CD14-positive monocyte (primary cell): ENCODE results near the gene EXOC2. TPM values are rescaled to one million over a fixed set of nuclear protein-coding genes. Genes with fewer than 3 reads are reported as not detected.

Experiments used
- DNase-seq, 3 donors: peaks; one replicate each; pipeline ENCODE4 v3.0.0-alpha.2; 2011 to 2022
- H2AFZ ChIP-seq: 2 replicates; pipeline ENCODE4 v1.6.0; 2012; ENCODE audit warnings: mild to moderate bottlenecking, low read depth, low read length, inconsistent platforms; ENCODE audit not compliant: insufficient read depth, poor library complexity, severe bottlenecking
- H3K27ac ChIP-seq, 2 donors: 1 replicate in 1 of 2; 2 replicates in 1 of 2; pipeline ENCODE4 v1.5.1; 2012 to 2013; ENCODE audit warnings: low read length in 2 of 2, control low read depth in 1 of 2, inconsistent platforms in 1 of 2, low read depth in 1 of 2, mild to moderate bottlenecking in 1 of 2
- H3K27me3 ChIP-seq, 2 donors: one replicate each; pipeline versions ENCODE4 v1.6.0 to v1.6.1; 2011 to 2013; ENCODE audit warnings: low read length in 2 of 2; ENCODE audit not compliant: control insufficient read depth in 2 of 2, insufficient read depth in 2 of 2
- H3K36me3 ChIP-seq, 2 donors: replicated peaks in 1 of 2; 1 replicate in 1 of 2; 2 replicates in 1 of 2; pipeline versions ENCODE4 v1.5.1 to v1.6.1; 2012 to 2013; ENCODE audit warnings: low read length in 2 of 2, control low read depth in 1 of 2, inconsistent platforms in 1 of 2, mild to moderate bottlenecking in 1 of 2; ENCODE audit not compliant: insufficient read depth in 2 of 2, control insufficient read depth in 1 of 2
- H3K4me1 ChIP-seq, 2 donors: 1 replicate in 1 of 2; 2 replicates in 1 of 2; pipeline versions ENCODE4 v1.5.1 to v1.6.1; 2012 to 2013; ENCODE audit warnings: low read length in 2 of 2, control low read depth in 1 of 2, inconsistent platforms in 1 of 2, mild to moderate bottlenecking in 1 of 2, moderate library complexity in 1 of 2; ENCODE audit not compliant: insufficient read depth in 2 of 2, control insufficient read depth in 1 of 2
- H3K4me2 ChIP-seq: replicated peaks from 2 replicates; pipeline ENCODE3; 2012; ENCODE audit warnings: low read length, moderate library complexity, mild to moderate bottlenecking; ENCODE audit not compliant: poor library complexity, severe bottlenecking; ENCODE audit errors: extremely low read depth
- H3K4me3 ChIP-seq, 3 experiments: fragments of 200-600 bp in 1 of 3; sonication (generic) in 1 of 3; replicated peaks in 1 of 3; 1 replicate in 2 of 3; 2 replicates in 1 of 3; pipeline ENCODE4 v1.5.1; 2011 to 2013; ENCODE audit warnings: low read length in 3 of 3, mild to moderate bottlenecking in 3 of 3, control low read depth in 2 of 3, low read depth in 2 of 3, inconsistent platforms in 1 of 3, moderate library complexity in 1 of 3
- H3K79me2 ChIP-seq: 2 replicates; pipeline ENCODE4 v1.6.0; 2012; ENCODE audit warnings: mild to moderate bottlenecking, control low read depth, inconsistent platforms, low read length, moderate library complexity; ENCODE audit not compliant: insufficient read depth
- H3K9ac ChIP-seq: 2 replicates; pipeline ENCODE4 v1.6.0; 2017; ENCODE audit warnings: low read length, mild to moderate bottlenecking; ENCODE audit not compliant: insufficient read depth, poor library complexity, severe bottlenecking
- H3K9me3 ChIP-seq, 2 donors: replicated peaks in 1 of 2; 1 replicate in 1 of 2; 2 replicates in 1 of 2; pipeline versions ENCODE4 v1.5.1 to v1.6.1; 2012 to 2013; ENCODE audit warnings: low read length in 2 of 2, control low read depth in 1 of 2; ENCODE audit not compliant: control insufficient read depth in 1 of 2, insufficient read depth in 1 of 2
- H4K20me1 ChIP-seq: 2 replicates; pipeline ENCODE4 v1.6.0; 2012; ENCODE audit warnings: mild to moderate bottlenecking, low read length, control low read depth, moderate library complexity; ENCODE audit not compliant: insufficient read depth
- H3K27ac Mint-ChIP-seq, 7 donors: one replicate each; pipeline ENCODE4 v1.8.0; 2020; ENCODE audit warnings: mild to moderate bottlenecking in 7 of 7, mixed read lengths in 7 of 7, moderate library complexity in 6 of 7, inconsistent platforms in 2 of 7
- H3K27me3 Mint-ChIP-seq, 3 donors: one replicate each; pipeline ENCODE4 v1.8.0; 2021 to 2022; ENCODE audit warnings: low read depth in 3 of 3, mild to moderate bottlenecking in 3 of 3, mixed read lengths in 3 of 3, moderate library complexity in 3 of 3, inconsistent platforms in 1 of 3
- H3K36me3 Mint-ChIP-seq, 2 donors: one replicate each; pipeline ENCODE4 v1.8.0; 2020; ENCODE audit warnings: mixed read lengths in 2 of 2, inconsistent platforms in 1 of 2, mild to moderate bottlenecking in 1 of 2
- H3K4me1 Mint-ChIP-seq: one replicate; pipeline ENCODE4 v1.8.0; 2020; ENCODE audit warnings: mild to moderate bottlenecking, mixed read lengths
- H3K4me3 Mint-ChIP-seq, 2 donors: one replicate each; pipeline ENCODE4 v1.8.0; 2020; ENCODE audit warnings: mild to moderate bottlenecking in 2 of 2, mixed read lengths in 2 of 2, moderate library complexity in 1 of 2
- H3K9me3 Mint-ChIP-seq, 7 donors: one replicate each; pipeline ENCODE4 v1.8.0; 2020 to 2022; ENCODE audit warnings: mixed read lengths in 7 of 7, mild to moderate bottlenecking in 6 of 7, moderate library complexity in 6 of 7, inconsistent platforms in 2 of 7
- CTCF ChIP-seq: fragments of 200-600 bp; IDR thresholded peaks from one replicate; pipeline ENCODE4 v1.8.0; 2022; ENCODE audit warnings: antibody characterized with exemption, mild to moderate bottlenecking
- WGBS: methylation state at CpG from one replicate; pipeline ENCODE4 v1.1.5; 2013; ENCODE audit warnings: missing lambda C conversion rate; ENCODE audit not compliant: insufficient coverage; 5-methylcytosine and 5-hydroxymethylcytosine counted together
- intact Hi-C, 2 donors: fragments of 100-400 bp; cut with micrococcal nuclease; formaldehyde crosslinking; loops; one replicate each; pipeline versions ENCODE4 v1.15.0 to v1.15.1; 2023
- polyA plus RNA-seq, 3 donors: library from polyadenylated mRNA; depleted of rRNA in 1 of 3; unstranded in 2 of 3; stranded (reverse) in 1 of 3; fragments of 300-500 nt in 2 of 3; fragments of >200 nt in 1 of 3; fragmentation: Illumina TruSeq in 2 of 3; gene quantifications; 1 replicate in 2 of 3; 2 replicates in 1 of 3; pipeline ENCODE4 v1.2.3, GENCODE V29; 2012 to 2021

The EXOC2 gene
- polyA plus RNA-seq, 3 donors = 7.5 to 15.5 (median 12.0) TPM

GRCh38 chr6:485655-486170, 207.2 kb downstream of the EXOC2 start:
- Histone ChIP-seq H3K27ac (no peak overlapping the region), H3K9ac (no peak overlapping the region), H3K79me2 (no peaks in the 10 kb centered on the region), H4K20me1 (no peaks in the 10 kb centered on the region), H3K4me1 (no peaks in the 10 kb centered on the region), H3K36me3 (peaks cover 19 to 43% of the 10 kb centered on the region in 2 donors), H3K9me3 (no peaks in the 10 kb centered on the region), H3K27me3 (no peaks in the 10 kb centered on the region), H3K4me2 (no peak overlapping the region), H3K4me3 (no peak overlapping the region), H2AFZ (no peak overlapping the region)
- DNase-seq = no peak
- no peak overlapping the region for H3K27ac Mint-ChIP-seq
- H3K36me3 Mint-ChIP-seq = peaks cover 40 to 49% of the 10 kb centered on the region in 2 donors
- H3K4me1 Mint-ChIP-seq = peaks cover 6% of the 10 kb centered on the region
- WGBS = 100% methylated on average over 1 of the region's 15 CpGs
- intact Hi-C loops = no loop called here
- peaks cover 0 to 4% (median 2%) of the 10 kb centered on the region in 7 donors for H3K9me3 Mint-ChIP-seq
- H3K27me3 Mint-ChIP-seq = peaks cover 1 to 4% (median 3%) of the 10 kb centered on the region in 3 donors
- H3K4me3 Mint-ChIP-seq = no peak overlapping the region
- TF ChIP-seq CTCF = no peak

GRCh38 chr6:484746-485145, 208.2 kb downstream of the EXOC2 start:
- DNase-seq = no peak

More at GRCh38 chr6:484746-485145, 208.2 kb downstream of the EXOC2 start:
- no peak overlapping the region for H3K4me2 ChIP-seq
- no peak overlapping the region for H3K4me3 ChIP-seq
- H3K36me3 ChIP-seq = peaks cover 16 to 43% of the 10 kb centered on the region in 2 donors
- TF ChIP-seq CTCF = no peak
- H3K27me3 ChIP-seq = no peaks in the 10 kb centered on the region
- H3K4me1 ChIP-seq = no peaks in the 10 kb centered on the region
- H3K9ac ChIP-seq = no peak overlapping the region
- H3K27ac ChIP-seq = no peak overlapping the region
- H3K9me3 Mint-ChIP-seq = peaks cover 0 to 4% (median 2%) of the 10 kb centered on the region in 7 donors
- H3K27ac Mint-ChIP-seq = no peak overlapping the region
- no peak overlapping the region for H3K4me3 Mint-ChIP-seq
- H3K27me3 Mint-ChIP-seq = peaks cover 1 to 4% (median 3%) of the 10 kb centered on the region in 3 donors
- no peaks in the 10 kb centered on the region for H3K79me2 ChIP-seq
- peaks cover 38 to 45% of the 10 kb centered on the region in 2 donors for H3K36me3 Mint-ChIP-seq
- H3K4me1 Mint-ChIP-seq = peaks cover 6% of the 10 kb centered on the region
- WGBS = 100% methylated on average over 4 of the region's 6 CpGs
- intact Hi-C loops = no loop called here
- H2AFZ ChIP-seq = no peak overlapping the region
- H4K20me1 ChIP-seq = no peaks in the 10 kb centered on the region
- no peaks in the 10 kb centered on the region for H3K9me3 ChIP-seq
